GM11168 (cell line): ENCODE data around the gene MANF.
"Not testable (repeated sequence)": the region's sequence is repeated elsewhere in the genome, so short reads cannot be mapped to it uniquely, and the experiment has no call there.

Experiments used
- in situ Hi-C: fragments of 300-500 bp; cut with MboI; formaldehyde crosslinking; loops from one replicate; pipeline ENCODE4 v1.12.0; 2022; ENCODE audit warnings: low sequenced_read_pairs; ENCODE audit not compliant: unreplicated experiment

MANF gene

GRCh38 chr3:51371943-51372557 is 13.0 kb upstream of the MANF start:
- in situ Hi-C loops = loop anchor here (10.0 kb wide), 1 partner anchor 407 kb away; no protein-coding TSS in a partner anchor

- in situ Hi-C loops = loop anchor here (10.0 kb wide), 1 partner anchor 409 kb away; no protein-coding TSS in a partner anchor
Observed at GRCh38 chr3:51373658-51374421, 11.3 kb upstream of the MANF start.

- in situ Hi-C loops = loop anchor here (10.0 kb wide), 1 partner anchor 410 kb away; no protein-coding TSS in a partner anchor
Observed at GRCh38 chr3:51374456-51374855, 10.6 kb upstream of the MANF start.

GRCh38 chr3:51375136-51375535 is 10.0 kb upstream of the MANF start:
- in situ Hi-C loops = loop anchor here (10.0 kb wide), 1 partner anchor 410 kb away; no protein-coding TSS in a partner anchor

DNA sequence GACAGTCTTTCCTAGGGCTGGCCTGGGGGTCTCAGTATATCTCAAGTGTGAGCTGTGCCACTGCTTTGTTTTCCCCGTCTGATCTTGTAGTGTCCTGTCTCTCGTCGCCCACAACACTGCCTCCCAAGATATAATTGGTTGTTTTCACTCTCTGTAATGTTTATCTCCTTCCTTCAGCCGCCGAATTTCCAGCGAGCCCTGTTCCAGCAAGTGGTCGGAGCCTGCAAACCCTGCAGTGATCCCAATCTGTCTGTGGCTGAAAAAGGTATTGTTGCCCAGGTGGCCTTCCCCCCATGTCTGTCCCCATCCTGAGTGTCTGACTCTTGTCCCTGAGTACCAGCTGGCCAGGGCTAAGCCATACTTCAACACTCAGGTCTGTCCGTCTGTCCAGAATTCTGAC is 9.5 kb upstream of the MANF start:
- in situ Hi-C loops = loop anchor here (10.0 kb wide), 1 partner anchor 411 kb away; no protein-coding TSS in a partner anchor

DNA sequence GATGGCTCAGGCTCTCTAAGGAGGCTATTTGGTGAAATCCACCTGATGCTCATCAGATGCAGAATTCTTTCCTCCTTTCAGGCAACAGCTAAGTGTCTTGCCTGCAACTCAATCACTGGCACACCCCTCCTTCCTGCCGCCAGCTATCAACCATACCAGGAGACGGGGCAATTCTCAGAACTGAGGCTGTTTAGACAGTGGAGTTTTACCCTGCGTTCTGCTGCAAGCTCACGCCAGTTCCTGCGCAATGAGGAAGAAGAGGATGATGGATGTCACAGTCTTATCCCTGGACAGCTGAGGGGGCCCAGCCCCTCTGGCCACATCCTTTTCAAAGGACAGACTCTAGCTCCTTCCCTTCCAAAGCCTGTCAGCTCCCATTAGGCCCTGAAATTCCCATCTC is 7.0 kb upstream of the MANF start:
- in situ Hi-C loops = loop anchor here (10.0 kb wide), 1 partner anchor 413 kb away; no protein-coding TSS in a partner anchor

GRCh38 chr3:51378726-51379125 is 6.4 kb upstream of the MANF start:
- in situ Hi-C loops = loop anchor here (10.0 kb wide), 1 partner anchor 414 kb away; no protein-coding TSS in a partner anchor

DNA sequence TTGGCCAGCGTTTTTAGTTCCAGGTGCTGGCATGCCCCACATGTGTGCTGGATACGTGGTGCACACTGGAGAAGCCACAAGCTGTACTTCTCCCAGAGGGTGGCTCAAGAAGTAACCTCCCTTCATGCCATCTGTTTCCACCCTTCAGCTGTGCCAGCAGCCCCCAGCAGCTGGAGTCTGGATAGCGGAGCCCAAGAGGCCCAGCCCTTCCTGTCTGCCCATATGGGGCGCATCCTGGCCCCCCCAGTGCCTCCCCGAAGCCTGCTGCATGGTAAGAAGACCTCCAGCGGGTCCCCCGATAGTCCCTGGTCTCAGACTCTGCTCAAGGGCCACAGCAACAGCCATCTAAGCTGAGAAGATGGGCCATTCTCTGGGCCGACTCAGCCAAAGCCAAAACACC is 5.8 kb upstream of the MANF start:
- in situ Hi-C loops = loop anchor here (10.0 kb wide), 1 partner anchor 414 kb away; no protein-coding TSS in a partner anchor

- in situ Hi-C loops = loop anchor here (10.0 kb wide), 1 partner anchor 415 kb away; no protein-coding TSS in a partner anchor
Observed at GRCh38 chr3:51379746-51380455, 5.2 kb upstream of the MANF start.

GRCh38 chr3:51380601-51381332 is 4.3 kb upstream of the MANF start:
- in situ Hi-C loops = no loop called here

DNA sequence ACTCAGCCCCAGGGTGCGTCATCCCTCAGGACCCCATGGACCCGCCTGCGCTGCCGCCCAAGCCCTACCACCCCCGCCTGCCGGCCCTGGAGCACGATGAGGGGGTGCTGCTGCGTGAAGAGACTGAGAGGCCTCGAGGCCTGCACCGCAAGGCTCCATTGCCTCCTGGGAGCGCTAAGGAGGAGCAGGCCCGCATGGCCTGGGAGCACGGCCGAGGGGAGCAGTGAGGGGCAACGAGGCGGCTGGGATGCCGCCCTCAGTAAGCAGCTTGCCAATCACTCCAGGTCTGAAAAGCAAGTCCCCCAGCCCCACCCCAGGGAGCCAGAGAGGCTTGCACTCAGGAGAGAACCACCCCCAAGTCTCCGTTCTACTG is 3.8 kb upstream of the MANF start:
- in situ Hi-C loops = no loop called here

DNA sequence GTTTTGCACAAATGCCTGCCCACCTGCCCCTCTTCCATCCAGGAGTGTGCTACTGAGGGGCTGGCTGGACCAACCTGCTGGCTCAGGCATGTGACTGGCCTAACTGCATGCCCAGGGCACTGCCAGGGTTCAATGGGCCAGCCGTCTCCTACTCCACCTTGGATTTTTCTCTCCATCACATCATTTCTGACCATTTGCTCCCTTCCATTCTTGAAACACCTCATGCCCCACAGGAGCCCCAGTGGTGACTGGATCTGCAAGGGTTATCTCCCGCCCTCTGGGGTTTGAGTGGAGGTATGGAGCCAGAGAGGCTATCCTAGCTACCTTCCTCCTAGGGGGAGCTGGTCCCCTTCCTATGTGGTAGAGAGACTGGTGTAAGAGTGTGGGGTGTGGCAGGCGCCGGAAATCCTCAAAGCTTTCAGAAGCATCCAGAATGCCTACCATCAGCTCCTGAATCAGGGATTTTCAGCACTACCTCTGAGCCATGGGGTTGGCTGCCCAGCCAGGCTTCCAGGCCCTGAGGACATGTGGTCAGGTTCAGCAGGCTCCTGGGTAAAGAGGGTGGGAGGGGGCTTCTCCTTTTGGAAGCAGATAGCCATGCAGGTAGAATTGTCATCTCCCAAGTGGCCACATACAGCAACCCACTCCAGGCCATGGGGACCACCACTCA is 2.9 kb upstream of the MANF start:
- in situ Hi-C loops = no loop called here

- in situ Hi-C loops = no loop called here
Observed at GRCh38 chr3:51382947-51383578, 2.0 kb upstream of the MANF start.

DNA sequence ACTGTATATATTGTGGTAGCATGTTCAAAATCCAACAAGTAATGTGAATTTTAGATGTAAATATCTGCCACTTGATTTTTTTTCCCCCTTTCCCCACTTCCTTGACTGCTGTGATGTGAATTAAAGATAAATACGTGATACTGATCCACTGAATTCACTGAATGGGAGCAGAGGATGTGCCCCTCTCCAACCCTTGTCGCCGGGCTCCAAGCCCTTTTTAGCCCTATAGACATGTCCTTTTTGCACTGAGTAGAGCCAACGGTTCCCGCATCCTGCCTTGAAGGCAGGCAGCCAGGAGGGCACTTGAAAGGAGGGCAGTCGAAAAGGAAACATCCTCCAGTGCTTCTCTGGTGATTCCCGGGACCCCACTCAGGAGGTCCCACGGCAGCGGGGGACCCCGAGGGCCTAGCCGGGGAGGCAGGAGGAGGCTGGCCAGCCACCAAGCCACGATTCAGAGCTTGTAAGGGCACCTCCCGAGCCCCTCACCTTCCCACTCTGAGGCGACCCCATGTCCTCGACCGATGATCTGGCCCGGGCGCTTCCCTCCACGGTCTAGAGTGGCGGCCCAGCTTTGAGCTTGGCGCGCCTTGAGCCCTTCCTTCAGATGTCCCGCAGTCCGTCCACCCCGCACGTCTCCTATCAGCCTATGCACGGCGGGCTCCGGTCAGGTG is 901 bp upstream of the MANF start:
- in situ Hi-C loops = no loop called here

GRCh38 chr3:51385621-51386091 is 565 bp downstream of the MANF start:
- in situ Hi-C loops = no loop called here

- in situ Hi-C loops = no loop called here
Observed at GRCh38 chr3:51386159-51386851, 1.2 kb downstream of the MANF start.

DNA sequence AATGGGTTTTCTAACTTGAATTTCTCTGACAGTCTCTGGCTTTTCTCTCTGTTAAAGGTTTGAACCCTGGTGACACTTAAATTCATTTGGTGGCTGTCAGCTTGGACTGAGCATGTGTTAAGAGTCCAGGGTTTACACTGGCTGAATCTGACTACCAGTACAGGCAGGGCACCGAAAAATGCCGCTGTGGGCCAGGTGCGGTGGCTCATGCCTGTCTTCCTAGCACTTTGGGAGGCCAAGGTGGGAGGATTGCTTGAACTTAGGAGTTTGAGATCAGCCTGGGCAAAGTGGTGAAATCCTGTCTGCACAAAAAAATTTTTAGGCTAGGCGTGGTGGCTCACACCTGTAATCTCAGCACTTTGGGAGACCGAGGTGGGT is 1.8 kb downstream of the MANF start:
- in situ Hi-C loops = no loop called here

DNA sequence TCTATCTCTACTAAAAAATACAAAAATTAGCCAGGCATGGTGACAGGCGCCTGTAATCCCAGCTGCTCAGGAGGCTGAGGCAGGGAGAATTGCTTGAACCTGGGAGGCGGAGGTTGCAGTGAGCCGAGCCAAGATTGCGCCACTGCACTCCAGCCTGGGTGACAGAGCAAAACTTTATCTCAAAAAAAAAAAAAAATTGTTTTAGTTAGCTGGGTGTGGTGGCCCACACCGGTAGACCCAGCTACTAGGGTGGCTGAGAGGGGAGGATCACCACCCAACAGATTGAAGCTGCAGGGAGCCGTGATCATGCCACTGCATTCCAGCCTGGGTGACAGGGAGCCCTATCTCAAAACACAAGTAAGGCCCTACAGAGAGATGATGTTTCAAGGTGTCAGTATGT is 2.2 kb downstream of the MANF start:
- in situ Hi-C loops = not testable (repeated sequence)
